NT2/D1 (cell line): Measurements from ENCODE around the gene ARHGAP20.
"Not testable (repeated sequence)": the region's sequence is repeated elsewhere in the genome, so short reads cannot be mapped to it uniquely, and the experiment has no call there.

Source experiments
- DNase-seq: peaks from one replicate; pipeline ENCODE4 v3.0.0-alpha.2; 2011; ENCODE audit warnings: low read depth, low spot score
- H3K27me3 ChIP-seq: 2 replicates; pipeline ENCODE4 v1.6.0; 2011; ENCODE audit warnings: mild to moderate bottlenecking; ENCODE audit not compliant: insufficient read length, insufficient read depth
- H3K36me3 ChIP-seq: 2 replicates; pipeline ENCODE4 v1.6.1; 2011; ENCODE audit warnings: mild to moderate bottlenecking, low read length, mixed read lengths; ENCODE audit not compliant: insufficient read depth, insufficient read length
- H3K4me1 ChIP-seq: 2 replicates; pipeline ENCODE4 v1.5.1; 2011; ENCODE audit not compliant: insufficient read depth, insufficient read length
- H3K4me3 ChIP-seq: 2 replicates; pipeline ENCODE4 v1.5.1; 2011; ENCODE audit warnings: low read depth; ENCODE audit not compliant: insufficient read length
- H3K9ac ChIP-seq: 2 replicates; pipeline ENCODE4 v1.6.0; 2011; ENCODE audit warnings: low read depth; ENCODE audit not compliant: insufficient read length
- H3K9me3 ChIP-seq: 2 replicates; pipeline ENCODE4 v1.5.1; 2011; ENCODE audit warnings: mild to moderate bottlenecking, low read length; ENCODE audit not compliant: insufficient read depth
- SUZ12 ChIP-seq: IDR thresholded peaks from 2 replicates; pipeline ENCODE4 v1.6.1; 2011; ENCODE audit not compliant: insufficient read length, insufficient read depth; ENCODE audit errors: extremely low read depth
- YY1 ChIP-seq: IDR thresholded peaks from 2 replicates; pipeline ENCODE4 v1.6.1; 2011; ENCODE audit not compliant: insufficient read length, insufficient read depth
- ZNF274 ChIP-seq: IDR thresholded peaks from 2 replicates; pipeline ENCODE4 v1.6.1; 2011; ENCODE audit warnings: mild to moderate bottlenecking, low read depth, low read length

Gene ARHGAP20

DNA sequence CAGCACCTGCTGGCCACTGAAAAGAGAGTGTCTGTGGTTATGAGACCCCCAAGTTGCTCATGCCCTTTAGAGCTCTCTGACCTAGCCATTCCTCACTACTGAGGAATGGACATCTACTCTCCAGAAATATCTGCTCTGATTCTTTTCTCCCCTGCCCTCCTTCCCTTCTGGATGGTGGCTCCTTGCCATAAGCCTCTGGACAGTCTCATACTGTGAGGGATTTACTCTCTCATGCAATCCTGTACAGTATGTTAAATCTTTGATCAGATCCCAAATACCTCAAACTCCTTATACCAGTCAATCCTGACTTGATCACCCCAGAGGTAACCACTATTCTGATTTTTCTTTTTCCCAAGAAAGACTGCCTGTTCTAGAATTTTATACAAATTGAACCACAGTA is 80.7 kb downstream of the ARHGAP20 start:
- no peaks in the 10 kb centered on the region for H3K36me3 ChIP-seq
- H3K9me3 ChIP-seq, result no peaks in the 10 kb centered on the region
- DNase-seq, result no peak
- TF ChIP-seq SUZ12, result no peak
- no peak overlapping the region for H3K9ac ChIP-seq
- H3K4me3 ChIP-seq, result no peak overlapping the region
- H3K4me1 ChIP-seq, result no peaks in the 10 kb centered on the region
- H3K27me3 ChIP-seq, result no peaks in the 10 kb centered on the region

DNA sequence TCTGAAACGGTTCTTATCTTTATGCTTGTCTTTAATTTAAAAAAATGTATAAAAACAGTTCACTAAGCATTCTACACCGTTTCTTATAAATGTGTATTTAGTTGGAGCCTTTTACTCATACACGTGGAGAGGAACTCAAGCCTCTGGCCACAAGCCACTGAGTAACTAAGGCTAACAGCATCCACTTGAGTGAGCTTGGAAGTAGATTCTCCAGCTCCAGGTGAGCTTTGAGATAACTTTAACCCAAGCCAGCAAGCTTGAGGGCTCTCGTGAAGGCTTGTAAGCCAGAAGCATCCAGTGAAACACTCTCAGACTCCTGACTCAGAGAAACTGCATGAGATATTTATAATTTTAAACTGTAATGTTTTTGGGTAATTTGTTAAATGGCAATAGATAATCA is 82.6 kb downstream of the ARHGAP20 start:
- no peaks in the 10 kb centered on the region for H3K36me3 ChIP-seq
- no peaks in the 10 kb centered on the region for H3K9me3 ChIP-seq
- no peaks in the 10 kb centered on the region for H3K27me3 ChIP-seq
- DNase-seq, result no peak
- no peak for TF ChIP-seq SUZ12
- TF ChIP-seq YY1, result no peak
- no peak for TF ChIP-seq ZNF274
- H3K9ac ChIP-seq, result no peak overlapping the region
- H3K4me3 ChIP-seq, result no peak overlapping the region
- H3K4me1 ChIP-seq, result no peaks in the 10 kb centered on the region

DNA sequence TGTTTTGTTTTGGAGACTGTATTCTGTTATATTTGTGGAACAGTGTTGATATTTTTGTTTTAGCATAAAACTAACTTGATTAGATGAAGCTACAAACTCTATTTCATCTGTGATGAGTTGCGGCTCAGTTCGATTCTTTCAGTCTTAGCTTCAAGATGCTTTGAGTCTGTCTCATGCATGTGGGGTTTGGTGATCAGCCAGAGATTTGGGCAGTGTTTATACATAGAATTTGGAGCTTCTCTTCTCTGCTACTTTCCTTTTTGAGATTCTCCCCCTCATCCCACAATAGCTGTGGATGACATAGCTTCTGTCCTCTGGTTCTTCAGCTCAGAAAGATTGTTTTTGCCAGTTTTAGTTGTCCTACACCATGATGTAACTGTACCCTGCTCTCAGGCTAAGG is 90.4 kb downstream of the ARHGAP20 start:
- no peak for DNase-seq
- Histone ChIP-seq H3K9ac (no peak overlapping the region), H3K4me1 (no peaks in the 10 kb centered on the region), H3K9me3 (no peaks in the 10 kb centered on the region), H3K36me3 (no peaks in the 10 kb centered on the region), H3K27me3 (no peaks in the 10 kb centered on the region), H3K4me3 (no peak overlapping the region)
- TF ChIP-seq ZNF274, result no peak
- no peak for TF ChIP-seq SUZ12
- TF ChIP-seq YY1, result no peak

DNA sequence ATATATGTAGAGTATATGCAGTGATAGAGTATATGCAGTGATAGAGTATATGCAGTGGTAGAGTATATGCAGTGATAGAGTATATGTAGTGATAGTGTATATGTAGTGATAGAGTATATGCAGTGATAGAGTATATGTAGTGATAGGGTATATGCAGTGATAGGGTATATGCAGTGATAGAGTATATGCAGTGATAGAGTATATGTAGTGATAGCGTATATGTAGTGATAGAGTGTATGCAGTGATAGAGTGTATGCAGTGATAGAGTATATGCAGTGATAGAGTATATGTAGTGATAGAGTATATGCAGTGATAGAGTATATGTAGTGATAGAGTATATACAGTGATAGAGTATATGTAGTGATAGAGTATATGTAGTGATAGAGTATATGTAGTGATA is 92.9 kb downstream of the ARHGAP20 start:
- not testable (repeated sequence) for H3K9ac ChIP-seq, DNase-seq, H3K36me3 ChIP-seq, H3K4me3 ChIP-seq, H3K4me1 ChIP-seq, H3K9me3 ChIP-seq, H3K27me3 ChIP-seq

DNA sequence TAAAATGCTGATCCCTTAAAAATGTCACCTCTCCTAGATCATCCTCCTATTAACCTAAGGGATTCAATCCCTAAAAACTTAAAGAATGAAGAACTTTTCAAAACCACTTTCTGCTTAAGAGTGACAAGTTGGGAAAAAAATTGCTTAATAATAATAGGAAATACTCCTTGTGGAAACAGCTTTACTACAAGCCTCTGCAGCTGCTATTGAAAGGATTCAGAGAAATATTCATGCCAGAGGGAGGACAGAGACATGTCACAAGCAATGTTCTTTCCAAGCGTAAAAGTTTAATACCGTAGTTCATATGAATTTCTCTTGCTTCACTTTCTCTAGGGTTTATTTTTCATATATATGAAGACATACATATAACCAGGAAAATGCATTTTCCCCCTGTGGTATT is 98.2 kb downstream of the ARHGAP20 start:
- TF ChIP-seq ZNF274 (no peak), YY1 (no peak), SUZ12 (no peak)
- Histone ChIP-seq H3K9ac (no peak overlapping the region), H3K36me3 (no peaks in the 10 kb centered on the region), H3K9me3 (no peaks in the 10 kb centered on the region), H3K4me3 (no peak overlapping the region), H3K4me1 (no peaks in the 10 kb centered on the region), H3K27me3 (no peaks in the 10 kb centered on the region)
- no peak for DNase-seq

DNA sequence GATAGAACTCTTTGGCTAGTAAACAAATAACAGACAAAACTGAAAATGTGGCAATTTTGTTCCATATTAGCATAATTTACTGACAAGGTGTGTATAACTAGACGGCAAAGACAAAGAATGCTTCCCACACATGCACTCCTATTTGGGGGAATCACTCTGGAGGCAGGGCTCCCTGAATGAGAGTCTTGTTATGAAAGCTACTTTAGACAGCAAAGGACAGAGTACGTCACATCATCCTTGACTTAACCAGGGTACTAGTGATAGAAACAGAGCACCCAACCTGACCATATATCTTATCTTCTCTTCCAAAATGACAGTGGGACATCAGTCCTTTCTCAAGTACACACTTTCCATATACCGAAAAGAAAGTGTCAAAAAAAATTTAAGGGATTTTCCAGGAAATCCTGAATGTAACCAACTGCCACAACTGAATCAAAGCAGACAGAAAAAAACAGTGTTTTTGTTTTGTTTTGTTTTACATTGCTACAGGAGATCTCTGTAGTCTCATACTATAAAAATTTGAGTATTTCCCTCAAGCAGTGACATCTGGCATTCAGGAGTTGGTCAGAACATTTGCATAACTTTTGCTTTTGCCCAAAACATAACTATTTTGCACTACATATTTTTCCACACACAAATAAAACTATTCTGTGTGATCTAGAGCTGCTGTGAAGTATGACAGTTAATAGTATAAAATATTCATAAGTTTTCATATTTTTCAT is 98.9 kb downstream of the ARHGAP20 start:
- H3K9me3 ChIP-seq, result no peaks in the 10 kb centered on the region
- no peak for DNase-seq
- no peak overlapping the region for H3K4me3 ChIP-seq
- H3K36me3 ChIP-seq, result no peaks in the 10 kb centered on the region
- H3K27me3 ChIP-seq, result no peaks in the 10 kb centered on the region
- no peak overlapping the region for H3K9ac ChIP-seq
- H3K4me1 ChIP-seq, result no peaks in the 10 kb centered on the region
- no peak for TF ChIP-seq SUZ12
- TF ChIP-seq ZNF274, result no peak
- no peak for TF ChIP-seq YY1

DNA sequence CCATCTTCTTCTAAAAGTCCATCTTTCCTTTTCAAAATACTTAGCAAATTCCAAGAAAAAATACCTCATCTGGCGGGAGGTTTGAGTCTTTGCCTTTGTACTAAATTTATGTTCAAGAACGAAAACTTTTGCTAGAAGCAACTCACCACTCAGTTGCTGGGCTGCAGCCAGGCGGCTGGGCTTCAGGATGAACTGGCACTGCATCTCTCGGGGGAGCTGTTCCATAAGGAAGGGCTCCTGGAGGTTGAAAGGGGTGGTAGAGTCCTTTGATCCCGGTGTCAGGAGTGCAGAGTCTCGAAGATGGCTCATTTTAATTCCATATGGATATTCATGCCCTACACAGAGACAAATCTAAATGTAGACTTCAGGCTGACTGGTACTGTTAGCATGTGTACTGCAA is 105.8 kb downstream of the ARHGAP20 start:
- Histone ChIP-seq H3K9ac (no peak overlapping the region), H3K27me3 (no peaks in the 10 kb centered on the region), H3K36me3 (no peaks in the 10 kb centered on the region), H3K4me1 (no peaks in the 10 kb centered on the region), H3K4me3 (no peak overlapping the region), H3K9me3 (no peaks in the 10 kb centered on the region)
- TF ChIP-seq YY1, result no peak
- TF ChIP-seq ZNF274, result no peak
- no peak for TF ChIP-seq SUZ12
- DNase-seq, result no peak

DNA sequence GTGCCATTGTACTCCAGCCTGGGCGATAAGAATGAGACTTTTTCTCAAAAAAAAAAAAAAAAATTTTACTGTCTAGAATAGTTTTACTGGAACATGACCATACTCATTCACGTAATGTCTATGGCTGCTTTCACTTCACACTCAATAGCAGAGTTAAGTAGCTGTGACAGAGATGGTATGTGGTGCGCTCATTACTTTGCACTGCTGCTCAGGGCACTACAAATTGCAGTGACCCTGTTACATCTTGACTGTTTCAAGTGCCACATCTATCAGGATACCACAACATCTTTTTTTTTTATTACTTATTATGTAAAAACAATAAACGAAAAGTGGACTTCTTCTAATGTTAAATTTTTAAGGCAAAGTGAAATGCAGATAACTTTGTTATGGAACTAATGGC is 110.3 kb downstream of the ARHGAP20 start:
- no peak for TF ChIP-seq ZNF274
- no peak for TF ChIP-seq SUZ12
- no peak for TF ChIP-seq YY1
- DNase-seq, result no peak
- no peaks in the 10 kb centered on the region for H3K4me1 ChIP-seq
- H3K4me3 ChIP-seq, result no peak overlapping the region
- H3K27me3 ChIP-seq, result no peaks in the 10 kb centered on the region
- H3K9ac ChIP-seq, result no peak overlapping the region
- H3K36me3 ChIP-seq, result no peaks in the 10 kb centered on the region
- H3K9me3 ChIP-seq, result peaks cover 13% of the 10 kb centered on the region; the same call in 1 of the 2 replicates
